ENCODE measurements around the gene HLA-DMB. TPM values are rescaled to one million over a fixed set of nuclear protein-coding genes. Genes with fewer than 3 reads are reported as not detected.

The HLA-DMB gene
- total RNA-seq, 2 experiments from 2014 or later: 19.1 to 20.0 TPM

GRCh38 chr6:32977272-32977952 lies 36.6 kb upstream of the HLA-DMB start:
- Mint-ChIP-seq H3K4me3 (no peak overlapping the region), H3K36me3 (ENCODE audit: low read depth) (peaks cover 100% of the 10 kb centered on the region), H3K4me1 (peaks cover 65% of the 10 kb centered on the region), H3K27me3 (no peaks in the 10 kb centered on the region), H3K27ac (peak overlapping the region; percentile 43), H3K9me3 (no peaks in the 10 kb centered on the region)
- DNase-seq: no peak
- POLR2A ChIA-PET: interaction anchor here (0.6 to 17.7 kb wide), 7 partner anchors 10 to 124 kb away, joined by 3 to 538 read pairs (median 4); partner anchors contain the start of genes BRD2, HLA-DMA, PSMB9 and TAP1
- CTCF ChIA-PET: interaction anchor here (1.1 to 13.5 kb wide), 3 partner anchors 24 to 91 kb away, joined by 3 to 259 read pairs (median 62); partner anchors contain the start of gene HLA-DMA

- CTCF ChIA-PET: interaction anchor here (0.6 to 13.5 kb wide), 4 partner anchors 8 to 91 kb away, joined by 3 to 259 read pairs (median 34); partner anchors contain the start of gene HLA-DMA
- no peak for DNase-seq
- Mint-ChIP-seq H3K9me3 (no peaks in the 10 kb centered on the region), H3K27ac (peak overlapping the region; percentile 63), H3K36me3 (ENCODE audit: low read depth) (peaks cover 98% of the 10 kb centered on the region), H3K4me3 (peak overlapping the region; percentile 97), H3K4me1 (peaks cover 60% of the 10 kb centered on the region), H3K27me3 (no peaks in the 10 kb centered on the region)
- POLR2A ChIA-PET: interaction anchor here (0.9 to 17.7 kb wide), 8 partner anchors 8 to 134 kb away, joined by 3 to 656 read pairs (median 14); partner anchors contain the start of genes BRD2, HLA-DMA, PSMB8 and TAP2
These were observed 35.7 kb upstream of the HLA-DMB start for GRCh38 chr6:32976334-32977069.

GRCh38 chr6:32975886-32976285 lies 35.1 kb upstream of the HLA-DMB start:
- Mint-ChIP-seq H3K36me3 (ENCODE audit: low read depth) (peaks cover 98% of the 10 kb centered on the region), H3K27me3 (no peaks in the 10 kb centered on the region), H3K27ac (peak overlapping the region; percentile 63), H3K4me3 (peak overlapping the region; percentile 97), H3K9me3 (no peaks in the 10 kb centered on the region), H3K4me1 (peaks cover 60% of the 10 kb centered on the region)
- ChIA-PET POLR2A (interaction anchor here (0.9 to 17.7 kb wide), 7 partner anchors 8 to 134 kb away, joined by 3 to 656 read pairs (median 301); partner anchors contain the start of genes BRD2, HLA-DMA, PSMB8 and PSMB9), CTCF (interaction anchor here (0.6 to 13.5 kb wide), 5 partner anchors 8 to 90 kb away, joined by 3 to 259 read pairs (median 62); partner anchors contain the start of gene HLA-DMA)
- no peak for DNase-seq

GRCh38 chr6:32974541-32975308 lies 33.9 kb upstream of the HLA-DMB start:
- Mint-ChIP-seq H3K27ac (peak overlapping the region; percentile 98), H3K9me3 (no peaks in the 10 kb centered on the region), H3K36me3 (ENCODE audit: low read depth) (peaks cover 96% of the 10 kb centered on the region), H3K4me3 (peak overlapping the region; percentile 97), H3K4me1 (peaks cover 49% of the 10 kb centered on the region), H3K27me3 (no peaks in the 10 kb centered on the region)
- CTCF ChIA-PET: interaction anchor here (1.2 to 13.5 kb wide), 7 partner anchors 9 to 135 kb away, joined by 3 to 259 read pairs (median 44); partner anchors contain the start of genes HLA-DMA, HLA-DMB and TAP2
- DNase-seq: no peak
- POLR2A ChIA-PET: interaction anchor here (0.6 to 17.7 kb wide), 22 partner anchors 8 to 1168 kb away, joined by 3 to 656 read pairs (median 14); partner anchors contain the start of genes GPSM3, HLA-DMA, HLA-DMB and HLA-DPA1

- H3K27ac Mint-ChIP-seq: peak overlapping the region; percentile 98
- ChIA-PET POLR2A (interaction anchor here (0.6 to 17.7 kb wide), 21 partner anchors 8 to 1168 kb away, joined by 3 to 656 read pairs (median 24); partner anchors contain the start of genes GPSM3, HLA-DMA, HLA-DMB and HLA-DPA1), CTCF (interaction anchor here (1.2 to 13.5 kb wide), 7 partner anchors 10 to 135 kb away, joined by 3 to 259 read pairs (median 44); partner anchors contain the start of genes HLA-DMA, HLA-DMB and TAP2)
- peaks cover 44% of the 10 kb centered on the region for H3K4me1 Mint-ChIP-seq
- peak overlapping the region; percentile 97 for H3K4me3 Mint-ChIP-seq
- peaks cover 92% of the 10 kb centered on the region for H3K36me3 Mint-ChIP-seq (ENCODE audit: low read depth)
- peak; percentile 50 for DNase-seq
- no peaks in the 10 kb centered on the region for H3K27me3 Mint-ChIP-seq
- no peaks in the 10 kb centered on the region for H3K9me3 Mint-ChIP-seq
These were observed 33.1 kb upstream of the HLA-DMB start for GRCh38 chr6:32974016-32974333.

- no peaks in the 10 kb centered on the region for H3K27me3 Mint-ChIP-seq
- H3K36me3 Mint-ChIP-seq (ENCODE audit: low read depth): peaks cover 86% of the 10 kb centered on the region
- DNase-seq: no peak
- H3K9me3 Mint-ChIP-seq: no peaks in the 10 kb centered on the region
- ChIA-PET CTCF (interaction anchor here (1.2 to 13.5 kb wide), 10 partner anchors 10 to 134 kb away, joined by 3 to 259 read pairs (median 14); partner anchors contain the start of genes HLA-DMA, HLA-DMB and TAP2), POLR2A (interaction anchor here (0.6 to 17.7 kb wide), 35 partner anchors 10 to 1399 kb away, joined by 3 to 656 read pairs (median 5); partner anchors contain the start of genes ATF6B, GPSM3, HLA-DMA and HLA-DMB)
- peak overlapping the region; percentile 97 for H3K4me3 Mint-ChIP-seq
- H3K27ac Mint-ChIP-seq: peak overlapping the region; percentile 98
- H3K4me1 Mint-ChIP-seq: peaks cover 38% of the 10 kb centered on the region
These were observed 32.6 kb upstream of the HLA-DMB start for GRCh38 chr6:32973144-32974015.

- Mint-ChIP-seq H3K4me3 (peak overlapping the region; percentile 97), H3K27ac (peak overlapping the region; percentile 98), H3K9me3 (no peaks in the 10 kb centered on the region), H3K36me3 (ENCODE audit: low read depth) (peaks cover 80% of the 10 kb centered on the region), H3K27me3 (no peaks in the 10 kb centered on the region), H3K4me1 (peaks cover 30% of the 10 kb centered on the region)
- ChIA-PET POLR2A (interaction anchor here (0.7 to 17.7 kb wide), 74 partner anchors 9 to 1775 kb away, joined by 3 to 656 read pairs (median 4); partner anchors contain the start of genes ATF6B, B3GALT4, BAK1 and DDX39B), CTCF (interaction anchor here (0.8 to 13.5 kb wide), 22 partner anchors 8 to 777 kb away, joined by 3 to 259 read pairs (median 6); partner anchors contain the start of genes HLA-DMA, HLA-DMB, HLA-DPA1 and PSMB9)
- peak; percentile 61 for DNase-seq
These were observed 31.7 kb upstream of the HLA-DMB start for GRCh38 chr6:32972353-32973143.

GRCh38 chr6:32971581-32972352 lies 30.9 kb upstream of the HLA-DMB start:
- peak; percentile 100 for DNase-seq
- Mint-ChIP-seq H3K9me3 (no peaks in the 10 kb centered on the region), H3K27ac (peak overlapping the region; percentile 98), H3K4me3 (peak overlapping the region; percentile 97), H3K27me3 (no peaks in the 10 kb centered on the region), H3K36me3 (ENCODE audit: low read depth) (peaks cover 77% of the 10 kb centered on the region), H3K4me1 (peaks cover 29% of the 10 kb centered on the region)
- POLR2A ChIA-PET: interaction anchor here (0.6 to 17.7 kb wide), 82 partner anchors 8 to 1785 kb away, joined by 3 to 656 read pairs (median 4); partner anchors contain the start of genes ATF6B, B3GALT4, BAK1 and CUTA
- CTCF ChIA-PET: interaction anchor here (0.7 to 13.5 kb wide), 23 partner anchors 9 to 776 kb away, joined by 3 to 259 read pairs (median 6); partner anchors contain the start of genes HLA-DMA, HLA-DMB, HLA-DPA1 and PSMB9

GRCh38 chr6:32971242-32971580 lies 30.4 kb upstream of the HLA-DMB start:
- peaks cover 71% of the 10 kb centered on the region for H3K36me3 Mint-ChIP-seq (ENCODE audit: low read depth)
- H3K27ac Mint-ChIP-seq: peak overlapping the region; percentile 98
- no peak for DNase-seq
- CTCF ChIA-PET: interaction anchor here (0.7 to 13.5 kb wide), 19 partner anchors 8 to 775 kb away, joined by 3 to 259 read pairs (median 10); partner anchors contain the start of genes HLA-DMA, HLA-DMB, HLA-DPA1 and PSMB9
- POLR2A ChIA-PET: interaction anchor here (0.7 to 17.7 kb wide), 57 partner anchors 10 to 1786 kb away, joined by 3 to 656 read pairs (median 6); partner anchors contain the start of genes B3GALT4, CUTA, DDX39B and GPSM3
- peaks cover 27% of the 10 kb centered on the region for H3K4me1 Mint-ChIP-seq
- no peaks in the 10 kb centered on the region for H3K27me3 Mint-ChIP-seq
- peak overlapping the region; percentile 97 for H3K4me3 Mint-ChIP-seq
- H3K9me3 Mint-ChIP-seq: no peaks in the 10 kb centered on the region

Data from activated CD4-positive, alpha-beta memory T cell treated with anti-CD3 and anti-CD28 coated beads, Interleukin-2, amount 10 ng/mL, durations not matched to agents 7 days and 5 days (primary cell).